OCI-LY1 (cell line): Measurements from ENCODE around the gene CREB5.

Source experiments
- H2AFZ ChIP-seq: fragments of 200-600 bp; sonication (generic), shearing (Covaris generic); 2 replicates; pipeline ENCODE4 v1.6.0; 2014; ENCODE audit warnings: antibody characterized with exemption, mild to moderate bottlenecking, low read length
- H3F3A ChIP-seq: fragments of 200-600 bp; sonication (generic), shearing (Covaris generic); 2 replicates; pipeline ENCODE4 v1.6.0; 2014; ENCODE audit warnings: mild to moderate bottlenecking, antibody characterized with exemption, low read length, moderate library complexity; ENCODE audit not compliant: insufficient read depth
- H3K27ac ChIP-seq: fragments of 200-600 bp; sonication (generic); 2 replicates; pipeline ENCODE4 v1.5.1; 2014; ENCODE audit warnings: low read length, mixed run types, mild to moderate bottlenecking, low read depth; ENCODE audit not compliant: poor library complexity, severe bottlenecking
- H3K27me3 ChIP-seq: fragments of 200-600 bp; sonication (generic); 2 replicates; pipeline ENCODE4 v1.6.0; 2014; ENCODE audit warnings: antibody characterized with exemption, mild to moderate bottlenecking, low read length, moderate library complexity; ENCODE audit not compliant: insufficient read depth
- H3K36me3 ChIP-seq: fragments of 200-600 bp; sonication (generic); 2 replicates; pipeline ENCODE4 v1.6.1; 2014; ENCODE audit warnings: mild to moderate bottlenecking, antibody characterized with exemption, low read length, moderate library complexity, mixed read lengths; ENCODE audit not compliant: insufficient read depth
- H3K4me1 ChIP-seq: fragments of 200-600 bp; sonication (generic); 2 replicates; pipeline ENCODE4 v1.5.1; 2014; ENCODE audit warnings: mild to moderate bottlenecking, low read length, moderate library complexity; ENCODE audit not compliant: insufficient read depth, severe bottlenecking
- H3K4me2 ChIP-seq: fragments of 200-600 bp; sonication (generic), shearing (Covaris generic); 2 replicates; pipeline ENCODE4 v1.6.1; 2014; ENCODE audit warnings: low read length
- H3K4me3 ChIP-seq: fragments of 200-600 bp; sonication (generic); 2 replicates; pipeline ENCODE4 v1.5.1; 2014; ENCODE audit warnings: low read length, low read depth, mild to moderate bottlenecking, mixed read lengths; ENCODE audit not compliant: poor library complexity, severe bottlenecking
- H3K79me2 ChIP-seq: fragments of 200-600 bp; shearing (Covaris generic); 2 replicates; pipeline ENCODE4 v1.6.1; 2016; ENCODE audit warnings: mixed run types, low read length, mixed read lengths; ENCODE audit not compliant: insufficient read depth
- H3K9ac ChIP-seq: fragments of 200-600 bp; sonication (generic), shearing (Covaris generic); 2 replicates; pipeline ENCODE4 v1.6.1; 2014; ENCODE audit warnings: mild to moderate bottlenecking, low read length, mixed read lengths
- H3K9me2 ChIP-seq: fragments of 200-600 bp; sonication (generic), shearing (Covaris generic); 2 replicates; pipeline ENCODE4 v1.6.1; 2014; ENCODE audit warnings: low read depth, mild to moderate bottlenecking, low read length, mixed read lengths
- H3K9me3 ChIP-seq: fragments of 200-600 bp; shearing (Covaris generic); 2 replicates; pipeline ENCODE4 v1.6.1; 2014; ENCODE audit warnings: low read length, mixed read lengths
- H4K20me1 ChIP-seq: fragments of 200-600 bp; sonication (generic), shearing (Covaris generic); 2 replicates; pipeline ENCODE4 v1.6.0; 2016; ENCODE audit warnings: mild to moderate bottlenecking, low read length; ENCODE audit not compliant: insufficient read depth
- CTCF ChIP-seq: fragments of 200-600 bp; sonication (generic), shearing (Covaris generic); IDR thresholded peaks from 2 replicates; pipeline ENCODE4 v1.5.1; 2017; ENCODE audit warnings: mild to moderate bottlenecking, antibody characterized with exemption, low read length, moderate library complexity, mixed read lengths
- EZH2 ChIP-seq: fragments of 200-600 bp; sonication (generic), shearing (Covaris generic); IDR thresholded peaks from 2 replicates; pipeline ENCODE4 v1.8.0; 2017; ENCODE audit warnings: borderline replicate concordance, mixed run types, mild to moderate bottlenecking, antibody characterized with exemption, low read length, moderate library complexity, mixed read lengths

CREB5 gene

GRCh38 chr7:28708033-28708951 lies 296.0 kb downstream of the CREB5 start:
- Histone ChIP-seq H3K9ac (no peak overlapping the region), H3K27ac (no peak overlapping the region), H3K36me3 (peaks cover 13% of the 10 kb centered on the region), H3K4me2 (no peak overlapping the region), H3K9me2 (no peaks in the 10 kb centered on the region), H3K9me3 (0 out of 2 replicates have a peak, but pooled peaks cover 4% of the 10 kb centered on the region), H2AFZ (no peak overlapping the region), H3K27me3 (no peaks in the 10 kb centered on the region; the same call in 1 of the 2 replicates), H3K79me2 (no peaks in the 10 kb centered on the region), H3F3A (no peaks in the 10 kb centered on the region), H3K4me1 (no peaks in the 10 kb centered on the region), H4K20me1 (peaks cover 5% of the 10 kb centered on the region; the same call in 1 of the 2 replicates), H3K4me3 (no peak overlapping the region)
- TF ChIP-seq EZH2 (no peak), CTCF (no peak)

GRCh38 chr7:28709748-28710147 lies 297.4 kb downstream of the CREB5 start:
- Histone ChIP-seq H4K20me1 (peaks cover 5% of the 10 kb centered on the region; the same call in 1 of the 2 replicates), H3F3A (no peaks in the 10 kb centered on the region), H3K4me1 (no peaks in the 10 kb centered on the region), H3K9me3 (no peaks in the 10 kb centered on the region), H2AFZ (no peak overlapping the region), H3K9me2 (no peaks in the 10 kb centered on the region), H3K9ac (no peak overlapping the region), H3K36me3 (peaks cover 4% of the 10 kb centered on the region), H3K4me2 (no peak overlapping the region), H3K79me2 (no peaks in the 10 kb centered on the region), H3K4me3 (no peak overlapping the region), H3K27me3 (no peaks in the 10 kb centered on the region), H3K27ac (no peak overlapping the region)
- no peak for TF ChIP-seq CTCF

GRCh38 chr7:28711114-28711513 lies 298.8 kb downstream of the CREB5 start:
- Histone ChIP-seq H4K20me1 (peaks cover 3% of the 10 kb centered on the region; the same call in 1 of the 2 replicates), H3K9me3 (no peaks in the 10 kb centered on the region), H3K4me3 (no peak overlapping the region), H3K27me3 (no peaks in the 10 kb centered on the region), H2AFZ (no peak overlapping the region), H3K4me2 (no peak overlapping the region), H3K4me1 (no peaks in the 10 kb centered on the region), H3K79me2 (no peaks in the 10 kb centered on the region), H3K36me3 (peaks cover 4% of the 10 kb centered on the region; the same call in 1 of the 2 replicates), H3F3A (no peaks in the 10 kb centered on the region), H3K9me2 (no peaks in the 10 kb centered on the region), H3K9ac (no peak overlapping the region), H3K27ac (no peak overlapping the region)
- TF ChIP-seq CTCF (no peak), EZH2 (no peak)
